K562 (cell line): ENCODE measurements around the gene CPSF2. TPM values are rescaled to one million over a fixed set of nuclear protein-coding genes. Genes with fewer than 3 reads are reported as not detected.

Source experiments
- ATF7 ChIP-seq: fragments of 450-650 bp; IDR thresholded peaks from 2 replicates; pipeline ENCODE4 v1.7.1; 2014; ENCODE audit warnings: mild to moderate bottlenecking, moderate library complexity
- FOXJ2 ChIP-seq: fragments of 200-800 bp; sonication (Bioruptor generic); IDR thresholded peaks from 2 replicates; pipeline ENCODE4 v1.6.1; 2016; ENCODE audit warnings: missing genetic modification characterization, missing compliant biosample characterization
- GATAD2B ChIP-seq: fragments of 450-650 bp; IDR thresholded peaks from 2 replicates; pipeline ENCODE4 v1.6.1; 2017; ENCODE audit warnings: mild to moderate bottlenecking, borderline replicate concordance
- HDAC3 ChIP-seq: fragments of 450-650 bp; IDR thresholded peaks from 2 replicates; pipeline ENCODE4 v1.6.1; 2018; ENCODE audit warnings: borderline replicate concordance, mild to moderate bottlenecking, moderate library complexity; ENCODE audit not compliant: partially characterized antibody
- KAT7 ChIP-seq: sonication (generic); formaldehyde crosslinking; IDR thresholded peaks from 2 replicates; pipeline ENCODE4 v1.8.0; 2022; ENCODE audit warnings: missing genetic modification reagents, mild to moderate bottlenecking, borderline replicate concordance
- KAT8 ChIP-seq: fragments of 450-650 bp; IDR thresholded peaks from 2 replicates; pipeline ENCODE4 v1.6.1; 2016; ENCODE audit warnings: low read depth, mild to moderate bottlenecking
- KDM2B ChIP-seq: fragments of 250-450 bp; sonication (Bioruptor Pico); IDR thresholded peaks from 2 replicates; pipeline ENCODE4 v1.8.0; 2021; ENCODE audit warnings: mild to moderate bottlenecking, moderate library complexity
- PCBP2 ChIP-seq: fragments of 200-400 bp; formaldehyde crosslinking; IDR thresholded peaks from 2 replicates; pipeline ENCODE4 v1.6.1; 2018; ENCODE audit warnings: low read length, low read depth, mild to moderate bottlenecking, moderate library complexity; ENCODE audit not compliant: poor library complexity, severe bottlenecking
- POLR2B ChIP-seq: fragments of 450-650 bp; IDR thresholded peaks from 2 replicates; pipeline ENCODE4 v1.6.1; 2018; ENCODE audit warnings: low read depth; ENCODE audit not compliant: partially characterized antibody
- POLR2G ChIP-seq: fragments of 200-400 bp; formaldehyde crosslinking; IDR thresholded peaks from 2 replicates; pipeline ENCODE4 v1.6.1; 2017; ENCODE audit warnings: low read depth, mild to moderate bottlenecking, antibody characterized with exemption, low read length, moderate library complexity
- PRMT5 ChIP-seq: sonication (generic); formaldehyde crosslinking; IDR thresholded peaks from 2 replicates; pipeline ENCODE4 v1.5.0; 2020; ENCODE audit warnings: missing genetic modification reagents
- RFX1 ChIP-seq: fragments of 450-650 bp; IDR thresholded peaks from 2 replicates; pipeline ENCODE4 v1.6.1; 2016; ENCODE audit warnings: mild to moderate bottlenecking, moderate library complexity
- SMAD1 ChIP-seq: fragments of 150-350 bp; IDR thresholded peaks from 2 replicates; pipeline ENCODE4 v1.6.1; 2014; ENCODE audit warnings: low read length, low read depth; ENCODE audit not compliant: partially characterized antibody
- TCF7 ChIP-seq: sonication (generic); IDR thresholded peaks from 2 replicates; pipeline ENCODE4 v1.6.1; 2016; ENCODE audit warnings: antibody characterized with exemption, borderline replicate concordance
- ZBTB1 ChIP-seq: sonication (generic); formaldehyde crosslinking; IDR thresholded peaks from 2 replicates; pipeline ENCODE4 v1.8.1; 2023; ENCODE audit warnings: missing genetic modification reagents, low read depth, mild to moderate bottlenecking, borderline replicate concordance
- ZKSCAN3 ChIP-seq: fragments of 250-450 bp; sonication (Bioruptor Pico); IDR thresholded peaks from 2 replicates; pipeline ENCODE4 v1.4.0; 2020
- ZNF133 ChIP-seq: fragments of 250-450 bp; sonication (Bioruptor Pico); IDR thresholded peaks from 2 replicates; pipeline ENCODE4 v1.4.0; 2020; ENCODE audit warnings: mild to moderate bottlenecking
- ZNF408 ChIP-seq: fragments of 250-450 bp; sonication (Bioruptor Pico); IDR thresholded peaks from 2 replicates; pipeline ENCODE4 v1.4.0; 2020; ENCODE audit warnings: low read depth, mild to moderate bottlenecking, moderate library complexity
- ZNF507 ChIP-seq: conservative IDR thresholded peaks from 2 replicates; pipeline ENCODE4 v1.6.1; 2017; ENCODE audit warnings: missing genetic modification characterization, missing compliant biosample characterization
- ZNF717 ChIP-seq: fragments of 250-450 bp; sonication (Bioruptor Pico); IDR thresholded peaks from 2 replicates; pipeline ENCODE4 v1.5.0; 2021
- polyA plus RNA-seq, 8 experiments: library from polyadenylated mRNA; depleted of rRNA in 4 of 8; stranded (reverse) in 5 of 8; unstranded in 3 of 8; fragments of >200 nt; fragmentation: Nextera tagmentation in 2 of 8; fragmentation: Illumina TruSeq in 1 of 8; extraction: Ambion mirVana in 2 of 8; extraction: Trizol in 1 of 8; gene quantifications; 2 replicates each; pipeline versions ENCODE4 v1.2.1 to v1.2.3, GENCODE V29; 2011 to 2014; ENCODE audit warnings: inconsistent platforms in 1 of 8, missing spikeins in 1 of 8
- total RNA-seq, 7 experiments: library from RNA; depleted of rRNA in 6 of 7; stranded (reverse); fragments of >200 nt in 6 of 7; fragmentation: Illumina TruSeq in 2 of 7; extraction: Trizol in 2 of 7; gene quantifications; 2 replicates each; pipeline versions ENCODE4 v1.2.1 to v1.2.3, GENCODE V29; 2011 to 2021; ENCODE audit warnings: low replicate concordance in 1 of 7
- TF ChIP-seq, protein P1 (sequence below): conservative IDR thresholded peaks from 2 replicates; pipeline ENCODE4 v1.6.1; 2011; ENCODE audit warnings: low read depth, mild to moderate bottlenecking, low read length; ENCODE audit not compliant: control insufficient read depth
- TF ChIP-seq, protein P2 (sequence below): IDR thresholded peaks from 2 replicates; pipeline ENCODE4 v1.6.1; 2011; ENCODE audit warnings: borderline replicate concordance, low read depth, mild to moderate bottlenecking, moderate library complexity, low read length; ENCODE audit not compliant: insufficient read depth, poor library complexity, severe bottlenecking
- TF ChIP-seq, protein P3 (sequence below): sonication (generic); formaldehyde crosslinking; IDR thresholded peaks from 2 replicates; pipeline ENCODE4 v1.8.0; 2022; ENCODE audit warnings: mild to moderate bottlenecking, missing genetic modification reagents

The CPSF2 gene
- total and polyA plus RNA-seq, 9 of the 15 experiments (the other 6 are each of a cell fraction or from before 2014, with no cell fraction given): 20.8 to 71.3 (median 49.0) TPM

DNA sequence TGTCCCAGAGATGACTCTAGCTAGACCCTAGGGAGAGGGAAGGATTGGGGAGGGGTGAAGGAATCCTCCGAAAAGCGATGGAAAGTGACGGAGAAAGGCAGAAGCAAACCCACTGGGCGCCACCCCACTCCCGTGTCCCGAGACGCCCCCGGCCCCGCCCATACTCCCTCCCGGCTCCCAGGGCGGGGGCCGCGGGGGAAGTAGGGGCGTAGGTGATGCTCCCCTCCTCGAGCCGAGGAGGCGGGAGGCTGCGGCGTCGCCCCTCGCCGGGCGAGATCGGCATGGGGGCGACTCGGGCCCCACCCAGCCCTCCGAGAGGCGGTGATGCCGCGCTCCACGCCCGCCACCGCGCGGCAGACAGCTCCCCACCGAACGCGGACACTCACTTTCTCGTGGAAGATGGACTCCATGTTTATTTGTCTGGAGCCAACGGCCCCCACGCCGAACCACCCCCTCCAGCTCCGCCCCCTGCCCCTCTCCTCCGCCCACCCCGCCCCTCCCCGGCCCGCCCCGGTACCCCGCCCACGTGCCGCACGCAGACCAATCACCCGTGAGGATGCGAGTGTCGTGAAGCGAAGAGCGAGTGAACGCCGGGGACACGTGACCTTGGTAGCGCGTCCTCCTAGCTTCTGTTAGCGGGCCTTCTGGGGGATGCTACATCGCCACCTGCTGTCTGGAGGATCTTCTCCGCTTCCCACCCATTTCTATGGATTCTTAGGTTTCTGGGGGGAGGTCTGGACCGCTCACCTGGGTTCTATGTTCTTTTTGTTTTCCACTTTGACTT, 15.4 kb upstream of the CPSF2 start, which contains the start of gene ATXN3 (continued):
- TF ChIP-seq ZNF408 (CRISPR knock-in tag): no peak
- TF ChIP-seq PRMT5 (CRISPR knock-in tag): no peak
- TF ChIP-seq ZBTB1 (CRISPR knock-in tag): no peak
- no peak for TF ChIP-seq PCBP2
- 0 out of 2 replicates have a peak, but pooled peaks have one; percentile 23 for TF ChIP-seq ATF7
- TF ChIP-seq FOXJ2 (tag): no peak
- TF ChIP-seq GATAD2B: no peak
- no peak for TF ChIP-seq HDAC3
- no peak for TF ChIP-seq ZNF133 (CRISPR knock-in tag)
- no peak for TF ChIP-seq TCF7
- peak; percentile 90 for TF ChIP-seq POLR2G
- TF ChIP-seq KAT7 (CRISPR knock-in tag): no peak
- TF ChIP-seq, protein P1, sequence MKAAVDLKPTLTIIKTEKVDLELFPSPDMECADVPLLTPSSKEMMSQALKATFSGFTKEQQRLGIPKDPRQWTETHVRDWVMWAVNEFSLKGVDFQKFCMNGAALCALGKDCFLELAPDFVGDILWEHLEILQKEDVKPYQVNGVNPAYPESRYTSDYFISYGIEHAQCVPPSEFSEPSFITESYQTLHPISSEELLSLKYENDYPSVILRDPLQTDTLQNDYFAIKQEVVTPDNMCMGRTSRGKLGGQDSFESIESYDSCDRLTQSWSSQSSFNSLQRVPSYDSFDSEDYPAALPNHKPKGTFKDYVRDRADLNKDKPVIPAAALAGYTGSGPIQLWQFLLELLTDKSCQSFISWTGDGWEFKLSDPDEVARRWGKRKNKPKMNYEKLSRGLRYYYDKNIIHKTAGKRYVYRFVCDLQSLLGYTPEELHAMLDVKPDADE: no peak
- TF ChIP-seq RFX1: no peak
- TF ChIP-seq, protein P2, sequence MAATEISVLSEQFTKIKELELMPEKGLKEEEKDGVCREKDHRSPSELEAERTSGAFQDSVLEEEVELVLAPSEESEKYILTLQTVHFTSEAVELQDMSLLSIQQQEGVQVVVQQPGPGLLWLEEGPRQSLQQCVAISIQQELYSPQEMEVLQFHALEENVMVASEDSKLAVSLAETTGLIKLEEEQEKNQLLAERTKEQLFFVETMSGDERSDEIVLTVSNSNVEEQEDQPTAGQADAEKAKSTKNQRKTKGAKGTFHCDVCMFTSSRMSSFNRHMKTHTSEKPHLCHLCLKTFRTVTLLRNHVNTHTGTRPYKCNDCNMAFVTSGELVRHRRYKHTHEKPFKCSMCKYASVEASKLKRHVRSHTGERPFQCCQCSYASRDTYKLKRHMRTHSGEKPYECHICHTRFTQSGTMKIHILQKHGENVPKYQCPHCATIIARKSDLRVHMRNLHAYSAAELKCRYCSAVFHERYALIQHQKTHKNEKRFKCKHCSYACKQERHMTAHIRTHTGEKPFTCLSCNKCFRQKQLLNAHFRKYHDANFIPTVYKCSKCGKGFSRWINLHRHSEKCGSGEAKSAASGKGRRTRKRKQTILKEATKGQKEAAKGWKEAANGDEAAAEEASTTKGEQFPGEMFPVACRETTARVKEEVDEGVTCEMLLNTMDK: peak; percentile 29
- no peak for TF ChIP-seq ZNF717
- TF ChIP-seq ZKSCAN3 (CRISPR knock-in tag): no peak
- TF ChIP-seq, protein P3, sequence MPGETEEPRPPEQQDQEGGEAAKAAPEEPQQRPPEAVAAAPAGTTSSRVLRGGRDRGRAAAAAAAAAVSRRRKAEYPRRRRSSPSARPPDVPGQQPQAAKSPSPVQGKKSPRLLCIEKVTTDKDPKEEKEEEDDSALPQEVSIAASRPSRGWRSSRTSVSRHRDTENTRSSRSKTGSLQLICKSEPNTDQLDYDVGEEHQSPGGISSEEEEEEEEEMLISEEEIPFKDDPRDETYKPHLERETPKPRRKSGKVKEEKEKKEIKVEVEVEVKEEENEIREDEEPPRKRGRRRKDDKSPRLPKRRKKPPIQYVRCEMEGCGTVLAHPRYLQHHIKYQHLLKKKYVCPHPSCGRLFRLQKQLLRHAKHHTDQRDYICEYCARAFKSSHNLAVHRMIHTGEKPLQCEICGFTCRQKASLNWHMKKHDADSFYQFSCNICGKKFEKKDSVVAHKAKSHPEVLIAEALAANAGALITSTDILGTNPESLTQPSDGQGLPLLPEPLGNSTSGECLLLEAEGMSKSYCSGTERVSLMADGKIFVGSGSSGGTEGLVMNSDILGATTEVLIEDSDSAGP (CRISPR knock-in tag): no peak
- no peak for TF ChIP-seq KDM2B (CRISPR knock-in tag)
- TF ChIP-seq ZNF507 (tag): no peak
- no peak for TF ChIP-seq SMAD1
- no peak for TF ChIP-seq KAT8
- TF ChIP-seq POLR2B: peak; percentile 73
